Mesendoderm (in vitro differentiated cells): Measurements from ENCODE around the gene S100A9.

Experiments
- DNase-seq: peaks from one replicate; pipeline ENCODE4 v3.0.0; 2013
- H2AK5ac ChIP-seq: 2 replicates; pipeline ENCODE4 v1.6.1; 2013; ENCODE audit warnings: low read length, inconsistent platforms
- H2BK120ac ChIP-seq: 2 replicates; pipeline ENCODE4 v1.6.1; 2013; ENCODE audit warnings: low read depth, mild to moderate bottlenecking, low read length, moderate library complexity, mixed read lengths
- H2BK15ac ChIP-seq: replicated peaks from 2 replicates; pipeline ENCODE4 v1.6.1; 2013; ENCODE audit warnings: low read depth, mild to moderate bottlenecking, moderate library complexity
- H2BK5ac ChIP-seq: 2 replicates; pipeline ENCODE4 v1.6.1; 2013; ENCODE audit warnings: low read length, inconsistent platforms
- H3K18ac ChIP-seq: 2 replicates; pipeline ENCODE4 v1.6.1; 2013; ENCODE audit warnings: mild to moderate bottlenecking, low read length, mixed read lengths
- H3K23ac ChIP-seq: one replicate; pipeline ENCODE4 v1.6.1; 2013; ENCODE audit warnings: low read length
- H3K27ac ChIP-seq: 2 replicates; pipeline ENCODE4 v1.5.1; 2013; ENCODE audit warnings: low read depth, mild to moderate bottlenecking, inconsistent platforms, low read length, moderate library complexity
- H3K27me3 ChIP-seq: 2 replicates; pipeline ENCODE4 v1.6.1; 2013; ENCODE audit warnings: low read length, control low read depth, mild to moderate bottlenecking, inconsistent platforms; ENCODE audit not compliant: insufficient read depth, poor library complexity
- H3K36me3 ChIP-seq: 2 replicates; pipeline ENCODE4 v1.6.1; 2013; ENCODE audit warnings: low read length, inconsistent platforms; ENCODE audit not compliant: control insufficient read depth, insufficient read depth
- H3K4ac ChIP-seq: one replicate; pipeline ENCODE4 v1.6.1; 2013; ENCODE audit warnings: low read depth, mild to moderate bottlenecking, low read length, moderate library complexity
- H3K4me1 ChIP-seq: 2 replicates; pipeline ENCODE4 v1.6.1; 2013; ENCODE audit warnings: low read depth, low read length, inconsistent platforms; ENCODE audit not compliant: control insufficient read depth
- H3K4me2 ChIP-seq: 2 replicates; pipeline ENCODE4 v1.6.1; 2013; ENCODE audit warnings: low read length
- H3K4me3 ChIP-seq: 2 replicates; pipeline ENCODE4 v1.5.1; 2013; ENCODE audit warnings: mild to moderate bottlenecking, low read length
- H3K56ac ChIP-seq: one replicate; pipeline ENCODE4 v1.6.1; 2013; ENCODE audit warnings: low read length
- H3K79me1 ChIP-seq: 2 replicates; pipeline ENCODE4 v1.6.1; 2013; ENCODE audit warnings: low read length, inconsistent platforms
- H3K79me2 ChIP-seq: 2 replicates; pipeline ENCODE4 v1.6.1; 2013; ENCODE audit warnings: mild to moderate bottlenecking, low read length; ENCODE audit not compliant: control insufficient read depth, insufficient read depth
- H3K9ac ChIP-seq: 2 replicates; pipeline ENCODE4 v1.6.1; 2013; ENCODE audit warnings: low read length, inconsistent platforms
- H4K5ac ChIP-seq: one replicate; pipeline ENCODE4 v1.6.1; 2013; ENCODE audit warnings: low read length
- H4K8ac ChIP-seq: one replicate; pipeline ENCODE4 v1.6.1; 2013; ENCODE audit warnings: low read depth, mild to moderate bottlenecking, control low read depth, low read length, moderate library complexity
- WGBS: extraction: QIAGEN DNeasy Blood & Tissue Kit; methylation state at CpG from one replicate; pipeline ENCODE4 v1.1.7; 2013; ENCODE audit warnings: low lambda C conversion rate, missing lambda C conversion rate; ENCODE audit not compliant: insufficient coverage; ENCODE audit errors: extremely low coverage; 5-methylcytosine and 5-hydroxymethylcytosine counted together

The S100A9 gene

GRCh38 chr1:153350321-153350957 lies 7.2 kb upstream of the S100A9 start:
- Histone ChIP-seq H3K79me1 (no peaks in the 10 kb centered on the region), H2BK15ac (no peak overlapping the region), H3K56ac (no peak overlapping the region), H3K4me3 (no peak overlapping the region), H3K4ac (no peak overlapping the region), H4K5ac (no peak overlapping the region), H2AK5ac (no peak overlapping the region), H3K4me2 (no peak overlapping the region), H3K36me3 (no peaks in the 10 kb centered on the region), H2BK120ac (no peak overlapping the region), H3K79me2 (no peaks in the 10 kb centered on the region), H3K27ac (no peak overlapping the region), H4K8ac (no peak overlapping the region), H2BK5ac (no peak overlapping the region), H3K9ac (no peak overlapping the region), H3K18ac (no peak overlapping the region), H3K23ac (no peak overlapping the region), H3K27me3 (no peaks in the 10 kb centered on the region), H3K4me1 (no peaks in the 10 kb centered on the region)
- DNase-seq: no peak
- WGBS: no CpG with 5 or more reads among the region's 1 CpG

- Histone ChIP-seq H3K4me2 (no peak overlapping the region), H3K27ac (no peak overlapping the region), H3K56ac (no peak overlapping the region), H4K5ac (no peak overlapping the region), H3K27me3 (no peaks in the 10 kb centered on the region), H2BK120ac (no peak overlapping the region), H2BK15ac (no peak overlapping the region), H2AK5ac (no peak overlapping the region), H3K4ac (no peak overlapping the region), H2BK5ac (no peak overlapping the region), H3K9ac (no peak overlapping the region), H3K79me2 (no peaks in the 10 kb centered on the region), H3K18ac (no peak overlapping the region), H3K79me1 (no peaks in the 10 kb centered on the region), H3K4me3 (no peak overlapping the region), H3K23ac (no peak overlapping the region), H3K36me3 (no peaks in the 10 kb centered on the region), H4K8ac (no peak overlapping the region), H3K4me1 (no peaks in the 10 kb centered on the region)
- whole genome bisulfite sequencing: no CpG with 5 or more reads among the region's 4 CpGs
- peak; percentile 72 for DNase-seq
Measured at GRCh38 chr1:153352523-153352922, 5.1 kb upstream of the S100A9 start.

GRCh38 chr1:153353226-153353947 lies 4.3 kb upstream of the S100A9 start:
- Histone ChIP-seq H3K79me2 (no peaks in the 10 kb centered on the region), H2AK5ac (no peak overlapping the region), H3K23ac (no peak overlapping the region), H3K4me3 (no peak overlapping the region), H3K27me3 (no peaks in the 10 kb centered on the region), H2BK120ac (no peak overlapping the region), H3K36me3 (no peaks in the 10 kb centered on the region), H3K9ac (no peak overlapping the region), H4K5ac (no peak overlapping the region), H2BK15ac (no peak overlapping the region), H3K4me1 (no peaks in the 10 kb centered on the region), H3K56ac (peak overlapping the region; percentile 22), H2BK5ac (no peak overlapping the region), H3K4ac (no peak overlapping the region), H3K27ac (no peak overlapping the region), H3K79me1 (no peaks in the 10 kb centered on the region), H3K4me2 (no peak overlapping the region), H3K18ac (no peak overlapping the region), H4K8ac (no peak overlapping the region)
- WGBS: no CpG with 5 or more reads among the region's 7 CpGs
- DNase-seq: peak; percentile 61

GRCh38 chr1:153354515-153355193 lies 3.0 kb upstream of the S100A9 start:
- no peak overlapping the region for H2BK120ac ChIP-seq
- H3K56ac ChIP-seq: no peak overlapping the region
- no peaks in the 10 kb centered on the region for H3K27me3 ChIP-seq
- no peaks in the 10 kb centered on the region for H3K79me2 ChIP-seq
- H3K4me2 ChIP-seq: no peak overlapping the region
- no peak for DNase-seq
- no peaks in the 10 kb centered on the region for H3K36me3 ChIP-seq
- no peak overlapping the region for H3K23ac ChIP-seq
- H3K4me3 ChIP-seq: no peak overlapping the region
- no peak overlapping the region for H2AK5ac ChIP-seq
- H3K79me1 ChIP-seq: no peaks in the 10 kb centered on the region
- H4K8ac ChIP-seq: no peak overlapping the region
- no peak overlapping the region for H2BK15ac ChIP-seq
- no peak overlapping the region for H3K27ac ChIP-seq
- H3K9ac ChIP-seq: no peak overlapping the region
- no peak overlapping the region for H2BK5ac ChIP-seq
- no peak overlapping the region for H4K5ac ChIP-seq
- no peak overlapping the region for H3K18ac ChIP-seq
- no CpG with 5 or more reads among the region's 8 CpGs for WGBS
- no peaks in the 10 kb centered on the region for H3K4me1 ChIP-seq
- H3K4ac ChIP-seq: no peak overlapping the region

GRCh38 chr1:153355445-153356071 lies 2.1 kb upstream of the S100A9 start:
- Histone ChIP-seq H3K36me3 (no peaks in the 10 kb centered on the region), H3K27me3 (no peaks in the 10 kb centered on the region), H3K56ac (no peak overlapping the region), H3K4me3 (no peak overlapping the region), H2BK120ac (no peak overlapping the region), H3K79me1 (no peaks in the 10 kb centered on the region), H4K8ac (no peak overlapping the region), H3K27ac (no peak overlapping the region), H2AK5ac (no peak overlapping the region), H3K23ac (no peak overlapping the region), H4K5ac (no peak overlapping the region), H3K4me1 (no peaks in the 10 kb centered on the region), H3K9ac (no peak overlapping the region), H3K79me2 (no peaks in the 10 kb centered on the region), H2BK5ac (no peak overlapping the region), H3K18ac (no peak overlapping the region), H3K4me2 (no peak overlapping the region), H2BK15ac (no peak overlapping the region), H3K4ac (no peak overlapping the region)
- peak; percentile 90 for DNase-seq
- WGBS: no CpG with 5 or more reads among the region's 10 CpGs
